Astrocyte of the spinal cord (primary cell): Measurements from ENCODE around the gene NR1H3.

Experiments used
- DNase-seq: peaks from one replicate; pipeline ENCODE4 v3.0.0; 2011; ENCODE audit warnings: low read depth, low spot score
- H3K4me3 ChIP-seq: 2 replicates; pipeline ENCODE4 v1.5.1; 2011; ENCODE audit warnings: low read depth, mild to moderate bottlenecking, low read length, moderate library complexity
- CTCF ChIP-seq: IDR thresholded peaks from 2 replicates; pipeline ENCODE4 v1.5.1; 2012; ENCODE audit warnings: low read depth, mild to moderate bottlenecking, low read length, inconsistent platforms
- in situ Hi-C: cut with HindIII; loops from 2 replicates; pipeline ENCODE4 v1.10.0; 2017; ENCODE audit warnings: low sequenced_read_pairs

NR1H3 gene

GRCh38 chr11:47242596-47243192 lies 15.1 kb upstream of the NR1H3 start:
- no peak for DNase-seq
- in situ Hi-C loops: no loop called here
- TF ChIP-seq CTCF: no peak
- no peak overlapping the region for H3K4me3 ChIP-seq

GRCh38 chr11:47243454-47243853 lies 14.3 kb upstream of the NR1H3 start:
- no peak for TF ChIP-seq CTCF
- no peak overlapping the region for H3K4me3 ChIP-seq
- in situ Hi-C loops: no loop called here
- DNase-seq: no peak

DNA sequence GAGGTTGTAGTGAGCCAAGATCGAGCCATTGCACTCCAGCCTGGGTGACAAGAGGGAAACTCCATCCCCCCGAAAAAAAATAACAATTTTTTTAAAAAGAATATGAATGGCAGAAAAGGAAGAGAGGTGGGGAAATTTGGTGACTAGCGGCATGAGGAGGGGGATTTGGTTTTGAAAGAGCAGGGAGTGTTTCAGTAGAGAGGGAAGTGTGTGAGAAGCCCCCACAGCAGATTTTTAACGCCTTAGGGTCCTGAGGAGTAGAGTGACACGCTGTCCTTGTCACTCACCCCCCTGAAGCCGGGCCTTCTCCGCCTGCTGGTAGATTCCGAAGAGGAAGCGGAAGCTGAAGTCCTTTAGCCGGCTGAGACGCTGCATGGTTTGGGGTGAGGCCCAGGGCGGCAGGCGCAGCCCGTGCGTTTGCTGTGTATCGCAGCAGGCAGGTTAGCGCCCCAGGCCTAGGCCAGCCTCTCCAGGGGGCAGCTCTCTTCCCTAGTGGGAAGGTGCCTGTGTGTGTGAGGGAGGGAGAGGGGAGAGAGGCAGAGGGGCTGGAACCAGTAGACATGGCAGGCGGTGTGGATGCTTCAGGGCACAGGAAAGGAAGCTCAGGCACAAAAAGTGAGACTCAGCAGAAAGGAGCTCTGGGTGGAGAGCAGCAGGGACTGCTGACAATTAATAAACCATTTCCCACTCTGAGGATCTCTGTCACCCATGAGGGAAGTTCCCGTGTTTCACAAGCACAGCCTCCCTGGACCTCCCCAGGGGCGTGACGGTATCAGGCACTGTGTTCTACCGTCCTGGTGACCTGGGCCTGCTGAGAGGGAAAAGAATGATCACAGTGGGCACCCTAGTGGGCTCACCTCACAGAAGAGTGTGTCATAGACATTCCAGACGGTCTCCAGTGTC lies 13.1 kb upstream of the NR1H3 start:
- no peak for DNase-seq
- H3K4me3 ChIP-seq: no peak overlapping the region
- in situ Hi-C loops: no loop called here
- no peak for TF ChIP-seq CTCF

DNA sequence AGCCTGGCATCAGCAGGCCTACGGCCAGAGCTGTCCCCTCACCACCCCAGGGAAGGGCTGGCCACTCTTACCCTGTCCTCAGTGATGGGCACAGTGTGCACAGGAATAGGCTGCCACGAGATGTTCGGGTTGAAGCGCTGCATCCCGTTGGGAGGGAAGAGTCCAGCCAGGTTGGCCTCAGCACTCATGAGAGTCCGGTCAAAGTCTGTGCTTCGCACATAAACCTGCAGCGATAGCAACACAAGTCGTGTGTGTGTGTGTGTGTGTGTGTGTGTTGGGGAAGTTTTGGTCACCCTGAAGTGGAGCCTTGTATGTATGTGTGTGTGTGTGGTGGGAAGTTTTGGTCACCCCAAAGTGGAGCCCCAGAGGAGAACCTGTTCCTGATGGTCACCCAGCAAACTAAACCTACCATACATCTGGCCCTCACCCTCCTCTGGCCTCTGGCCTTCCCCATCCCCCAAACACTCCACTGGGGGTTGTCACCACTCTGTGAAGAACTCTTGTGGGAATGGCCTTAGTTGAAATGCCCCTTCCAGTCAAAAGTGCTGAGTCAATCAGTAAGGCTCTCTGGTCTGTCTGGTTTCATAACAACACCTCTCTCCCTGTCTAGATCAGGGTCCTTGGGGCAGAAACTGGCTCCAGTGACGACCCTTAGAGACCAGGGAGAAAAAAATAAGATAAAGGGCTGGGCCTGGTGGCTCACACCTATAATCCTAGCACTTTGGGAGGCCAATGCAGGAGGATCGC lies 12.0 kb upstream of the NR1H3 start:
- no peak overlapping the region for H3K4me3 ChIP-seq
- in situ Hi-C loops: no loop called here
- DNase-seq: no peak
- TF ChIP-seq CTCF: no peak

- in situ Hi-C loops: no loop called here
- DNase-seq: no peak
- no peak for TF ChIP-seq CTCF
- H3K4me3 ChIP-seq: no peak overlapping the region
Measured at GRCh38 chr11:47247502-47247901, 10.3 kb upstream of the NR1H3 start.

GRCh38 chr11:47248304-47248663 lies 9.5 kb upstream of the NR1H3 start:
- no peak for DNase-seq
- in situ Hi-C loops: no loop called here
- no peak for TF ChIP-seq CTCF
- H3K4me3 ChIP-seq: peak overlapping the region; percentile 70
